Measurements from ENCODE around the gene NAA16. TPM values are rescaled to one million over a fixed set of nuclear protein-coding genes. Genes with fewer than 3 reads are reported as not detected.

The NAA16 gene
- total and polyA plus RNA-seq, 10 of the 15 experiments (the other 5 are each of a cell fraction or from before 2014, with no cell fraction given), result 5.4 to 18.5 (median 13.2) TPM

- TF ChIP-seq SKIL (IDR thresholded peaks at IDR 0.05; ENCODE audit: low read depth, poor library complexity, severe bottlenecking), result no peak
- TF ChIP-seq SIX5 (IDR thresholded peaks at IDR 0.05; ENCODE audit: low read depth, low read length, severe bottlenecking), result no peak
- no peak for TF ChIP-seq TAF1 (IDR thresholded peaks at IDR 0.05; ENCODE audit: borderline replicate concordance, low read depth, low read length)
- no peak for TF ChIP-seq FOS (IDR thresholded peaks at IDR 0.05; ENCODE audit: borderline replicate concordance, extremely low read depth, insufficient read length)
Observed at GRCh38 chr13:41426047-41426446, 115.0 kb downstream of the NAA16 start (continued).

Small RNA genes within 50 kb of the gene (small RNA-seq; reads per million reads assigned to genes)
- not detected for gene RNU6-57P

Other genes with a start within 250 kb of the NAA16 start
- gene WBP4, start 249.8 kb upstream of the NAA16 start, total RNA-seq (2014; rRNA removed), result 7.4 and 11.8 TPM in 2 replicates
- gene WBP4, start 249.8 kb upstream of the NAA16 start, total RNA-seq (2014; rRNA removed; fragmentation: Illumina TruSeq; extraction: Trizol), result 16.3 and 16.9 TPM in 2 replicates
- gene WBP4, start 249.8 kb upstream of the NAA16 start, total RNA-seq (2021), result 8.3 and 8.8 TPM in 2 replicates
- 15.9 and 26.4 TPM in 2 replicates for gene WBP4, start 249.8 kb upstream of the NAA16 start, polyA plus RNA-seq (2011; rRNA removed)
- gene WBP4, start 249.8 kb upstream of the NAA16 start, polyA plus RNA-seq (2014; fragmentation: Illumina TruSeq; extraction: Trizol), result 21.6 and 23.3 TPM in 2 replicates
- gene WBP4, start 249.8 kb upstream of the NAA16 start, polyA plus RNA-seq (2014; fragmentation: Nextera tagmentation; extraction: Ambion mirVana), result 10 to 100 TPM in 1 of 2 experiments, 1 to 10 TPM in 1; 9.7 to 12.5 TPM
- 9.7 and 13.2 TPM in 2 replicates for gene WBP4, start 249.8 kb upstream of the NAA16 start, polyA plus RNA-seq (2014; rRNA removed)
- 10 to 100 TPM; 15.3 to 16.1 TPM for gene WBP4, start 249.8 kb upstream of the NAA16 start, polyA plus RNA-seq (2016; fragmentation: Nextera tagmentation; extraction: Ambion mirVana)
- 4.9 and 5.3 TPM in 2 replicates for gene KBTBD6, start 178.5 kb upstream of the NAA16 start, total RNA-seq (2014; rRNA removed)
- 4.1 and 4.6 TPM in 2 replicates for gene KBTBD6, start 178.5 kb upstream of the NAA16 start, total RNA-seq (2014; rRNA removed; fragmentation: Illumina TruSeq; extraction: Trizol)
- 4.9 and 5.0 TPM in 2 replicates for gene KBTBD6, start 178.5 kb upstream of the NAA16 start, total RNA-seq (2021)
- 3.6 and 3.7 TPM in 2 replicates for gene KBTBD6, start 178.5 kb upstream of the NAA16 start, polyA plus RNA-seq (2011; rRNA removed)
- gene KBTBD6, start 178.5 kb upstream of the NAA16 start, polyA plus RNA-seq (2014; fragmentation: Illumina TruSeq; extraction: Trizol), result 3.6 and 4.5 TPM in 2 replicates
- 1 to 10 TPM; 1.9 to 2.4 TPM for gene KBTBD6, start 178.5 kb upstream of the NAA16 start, polyA plus RNA-seq (2014; fragmentation: Nextera tagmentation; extraction: Ambion mirVana)
- 3.1 and 3.2 TPM in 2 replicates for gene KBTBD6, start 178.5 kb upstream of the NAA16 start, polyA plus RNA-seq (2014; rRNA removed)
- 1 to 10 TPM; 3.9 to 5.3 TPM for gene KBTBD6, start 178.5 kb upstream of the NAA16 start, polyA plus RNA-seq (2016; fragmentation: Nextera tagmentation; extraction: Ambion mirVana)
- gene KBTBD7, start 116.7 kb upstream of the NAA16 start, total RNA-seq (2014; rRNA removed), result 5.1 and 5.5 TPM in 2 replicates
- 3.6 and 4.1 TPM in 2 replicates for gene KBTBD7, start 116.7 kb upstream of the NAA16 start, total RNA-seq (2014; rRNA removed; fragmentation: Illumina TruSeq; extraction: Trizol)
- gene KBTBD7, start 116.7 kb upstream of the NAA16 start, total RNA-seq (2021), result 4.6 and 5.1 TPM in 2 replicates
- gene KBTBD7, start 116.7 kb upstream of the NAA16 start, polyA plus RNA-seq (2011; rRNA removed), result 5.6 and 6.2 TPM in 2 replicates
- gene KBTBD7, start 116.7 kb upstream of the NAA16 start, polyA plus RNA-seq (2014; fragmentation: Illumina TruSeq; extraction: Trizol), result 3.4 and 4.2 TPM in 2 replicates
- gene KBTBD7, start 116.7 kb upstream of the NAA16 start, polyA plus RNA-seq (2014; fragmentation: Nextera tagmentation; extraction: Ambion mirVana), result 1 to 10 TPM; 1.8 to 2.8 TPM
- gene KBTBD7, start 116.7 kb upstream of the NAA16 start, polyA plus RNA-seq (2014; rRNA removed), result 2.8 and 3.0 TPM in 2 replicates
- 1 to 10 TPM; 4.9 to 6.0 TPM for gene KBTBD7, start 116.7 kb upstream of the NAA16 start, polyA plus RNA-seq (2016; fragmentation: Nextera tagmentation; extraction: Ambion mirVana)
- gene MTRF1, start 47.7 kb upstream of the NAA16 start, total RNA-seq (2014; rRNA removed), result 18.8 and 21.7 TPM in 2 replicates
- gene MTRF1, start 47.7 kb upstream of the NAA16 start, total RNA-seq (2014; rRNA removed; fragmentation: Illumina TruSeq; extraction: Trizol), result 19.0 and 21.0 TPM in 2 replicates
- 12.1 and 14.1 TPM in 2 replicates for gene MTRF1, start 47.7 kb upstream of the NAA16 start, total RNA-seq (2021)
- 33.7 and 55.9 TPM in 2 replicates for gene MTRF1, start 47.7 kb upstream of the NAA16 start, polyA plus RNA-seq (2011; rRNA removed)
- 22.6 and 32.3 TPM in 2 replicates for gene MTRF1, start 47.7 kb upstream of the NAA16 start, polyA plus RNA-seq (2014; fragmentation: Illumina TruSeq; extraction: Trizol)
- 10 to 100 TPM; 14.1 to 18.1 TPM for gene MTRF1, start 47.7 kb upstream of the NAA16 start, polyA plus RNA-seq (2014; fragmentation: Nextera tagmentation; extraction: Ambion mirVana)
- 19.4 and 23.0 TPM in 2 replicates for gene MTRF1, start 47.7 kb upstream of the NAA16 start, polyA plus RNA-seq (2014; rRNA removed)
- gene MTRF1, start 47.7 kb upstream of the NAA16 start, polyA plus RNA-seq (2016; fragmentation: Nextera tagmentation; extraction: Ambion mirVana), result 10 to 100 TPM; 22.2 to 24.8 TPM
- 14.6 and 19.4 TPM in 2 replicates for gene RGCC, start 146.3 kb downstream of the NAA16 start, total RNA-seq (2014; rRNA removed)
- 10.0 and 11.6 TPM in 2 replicates for gene RGCC, start 146.3 kb downstream of the NAA16 start, total RNA-seq (2014; rRNA removed; fragmentation: Illumina TruSeq; extraction: Trizol)
- 10.0 and 10.5 TPM in 2 replicates for gene RGCC, start 146.3 kb downstream of the NAA16 start, total RNA-seq (2021)
- 0.36 and 0.41 TPM in 2 replicates for gene RGCC, start 146.3 kb downstream of the NAA16 start, polyA plus RNA-seq (2011; rRNA removed)
- 8.2 and 9.6 TPM in 2 replicates for gene RGCC, start 146.3 kb downstream of the NAA16 start, polyA plus RNA-seq (2014; fragmentation: Illumina TruSeq; extraction: Trizol)
- 1 to 10 TPM; 6.2 to 9.8 TPM for gene RGCC, start 146.3 kb downstream of the NAA16 start, polyA plus RNA-seq (2014; fragmentation: Nextera tagmentation; extraction: Ambion mirVana)
- 16.8 and 18.1 TPM in 2 replicates for gene RGCC, start 146.3 kb downstream of the NAA16 start, polyA plus RNA-seq (2014; rRNA removed)
- 10 to 100 TPM in 1 of 2 experiments, 1 to 10 TPM in 1; 5.6 to 11.9 TPM for gene RGCC, start 146.3 kb downstream of the NAA16 start, polyA plus RNA-seq (2016; fragmentation: Nextera tagmentation; extraction: Ambion mirVana)

All from GM12878 (cell line).